ENCODE data around the gene MMAA. TPM values are rescaled to one million over a fixed set of nuclear protein-coding genes. Genes with fewer than 3 reads are reported as not detected.
"Not testable (repeated sequence)": the region's sequence is repeated elsewhere in the genome, so short reads cannot be mapped to it uniquely, and the experiment has no call there.

The MMAA gene
- total and polyA plus RNA-seq, 5 donors from 2014 or later, result 9.7 to 18.7 (median 14.1) TPM

- Mint-ChIP-seq H3K4me1 (no peaks in the 10 kb centered on the region), H3K27me3 (peaks cover 12% of the 10 kb centered on the region), H3K9me3 (peaks cover 0 to 10% (median 2%) of the 10 kb centered on the region in 7 donors), H3K36me3 (no peaks in the 10 kb centered on the region), H3K27ac (no peak within 1 kb of the TSS), H3K4me3 (no peak within 1 kb of the TSS)
- ATAC-seq (ENCODE audit: low read depth in 2 of 2) (no peak), DNase-seq (no peak)
- Histone ChIP-seq H3K4me3 (ENCODE audit: low read depth, low read length) (no peak within 1 kb of the TSS), H3K27me3 (ENCODE audit: control insufficient read depth, insufficient read depth, low read length) (peaks cover 4% of the 10 kb centered on the region), H3K27ac (ENCODE audit: insufficient read depth, low read length, poor library complexity, severe bottlenecking) (no peak within 1 kb of the TSS), H3K9me3 (ENCODE audit: control insufficient read depth in 2 of 2, low read length in 2 of 2) (no peaks in the 10 kb centered on the region), H3K4me1 (ENCODE audit: control insufficient read depth, insufficient read depth, low read length, poor library complexity, severe bottlenecking) (no peaks in the 10 kb centered on the region), H3K36me3 (ENCODE audit: control insufficient read depth, insufficient read depth, low read length) (no peaks in the 10 kb centered on the region)
These were observed 60.8 kb downstream of the MMAA start, which contains the start of gene C4orf51 for GRCh38 chr4:145679991-145680455. TSS of gene C4orf51 (plus strand) at chr4:145680146. CDS start at chr4:145680204, 58 bp downstream.

- Mint-ChIP-seq H3K27ac (no peak overlapping the region), H3K4me3 (no peak overlapping the region), H3K4me1 (no peaks in the 10 kb centered on the region), H3K27me3 (peaks cover 14% of the 10 kb centered on the region), H3K36me3 (no peaks in the 10 kb centered on the region), H3K9me3 (peaks cover 0 to 10% (median 2%) of the 10 kb centered on the region in 7 donors)
- Histone ChIP-seq H3K27ac (ENCODE audit: insufficient read depth, low read length, poor library complexity, severe bottlenecking) (no peak overlapping the region), H3K4me1 (ENCODE audit: control insufficient read depth, insufficient read depth, low read length, poor library complexity, severe bottlenecking) (no peaks in the 10 kb centered on the region), H3K9me3 (ENCODE audit: control insufficient read depth in 2 of 2, low read length in 2 of 2) (no peaks in the 10 kb centered on the region), H3K4me3 (ENCODE audit: low read depth, low read length) (no peak overlapping the region), H3K36me3 (ENCODE audit: control insufficient read depth, insufficient read depth, low read length) (no peaks in the 10 kb centered on the region), H3K27me3 (ENCODE audit: control insufficient read depth, insufficient read depth, low read length) (peaks cover 4% of the 10 kb centered on the region)
- no peak for ATAC-seq (ENCODE audit: low read depth in 2 of 2)
- no peak for DNase-seq
These were observed 61.7 kb downstream of the MMAA start for GRCh38 chr4:145680902-145681301.

GRCh38 chr4:145681518-145681917, 62.3 kb downstream of the MMAA start:
- Mint-ChIP-seq H3K36me3 (no peaks in the 10 kb centered on the region), H3K4me1 (no peaks in the 10 kb centered on the region), H3K27ac (no peak overlapping the region), H3K9me3 (peaks cover 0 to 10% (median 2%) of the 10 kb centered on the region in 7 donors), H3K27me3 (peaks cover 17% of the 10 kb centered on the region), H3K4me3 (no peak overlapping the region)
- Histone ChIP-seq H3K27me3 (ENCODE audit: control insufficient read depth, insufficient read depth, low read length) (peaks cover 4% of the 10 kb centered on the region), H3K36me3 (ENCODE audit: control insufficient read depth, insufficient read depth, low read length) (no peaks in the 10 kb centered on the region), H3K9me3 (ENCODE audit: control insufficient read depth in 2 of 2, low read length in 2 of 2) (no peaks in the 10 kb centered on the region), H3K27ac (ENCODE audit: insufficient read depth, low read length, poor library complexity, severe bottlenecking) (no peak overlapping the region), H3K4me1 (ENCODE audit: control insufficient read depth, insufficient read depth, low read length, poor library complexity, severe bottlenecking) (no peaks in the 10 kb centered on the region), H3K4me3 (ENCODE audit: low read depth, low read length) (no peak overlapping the region)
- DNase-seq (no peak), ATAC-seq (ENCODE audit: low read depth in 2 of 2) (no peak)

- Mint-ChIP-seq H3K9me3 (peaks cover 0 to 10% (median 2%) of the 10 kb centered on the region in 7 donors), H3K4me1 (no peaks in the 10 kb centered on the region), H3K27me3 (peaks cover 17% of the 10 kb centered on the region), H3K4me3 (no peak overlapping the region), H3K36me3 (no peaks in the 10 kb centered on the region), H3K27ac (no peak overlapping the region)
- Histone ChIP-seq H3K9me3 (ENCODE audit: control insufficient read depth in 2 of 2, low read length in 2 of 2) (no peaks in the 10 kb centered on the region), H3K36me3 (ENCODE audit: control insufficient read depth, insufficient read depth, low read length) (no peaks in the 10 kb centered on the region), H3K4me1 (ENCODE audit: control insufficient read depth, insufficient read depth, low read length, poor library complexity, severe bottlenecking) (no peaks in the 10 kb centered on the region), H3K27ac (ENCODE audit: insufficient read depth, low read length, poor library complexity, severe bottlenecking) (no peak overlapping the region), H3K4me3 (ENCODE audit: low read depth, low read length) (no peak overlapping the region), H3K27me3 (ENCODE audit: control insufficient read depth, insufficient read depth, low read length) (peaks cover 4% of the 10 kb centered on the region)
- ATAC-seq (ENCODE audit: low read depth in 2 of 2) (no peak), DNase-seq (no peak)
These were observed 62.8 kb downstream of the MMAA start for GRCh38 chr4:145681956-145682355.

GRCh38 chr4:145686991-145687390, 67.8 kb downstream of the MMAA start:
- Histone ChIP-seq H3K27me3 (ENCODE audit: control insufficient read depth, insufficient read depth, low read length) (no peaks in the 10 kb centered on the region), H3K4me1 (ENCODE audit: control insufficient read depth, insufficient read depth, low read length, poor library complexity, severe bottlenecking) (no peaks in the 10 kb centered on the region)
- H3K9me3 Mint-ChIP-seq, result peaks cover 0 to 7% (median 0%) of the 10 kb centered on the region in 7 donors

GRCh38 chr4:145690610-145691009, 71.4 kb downstream of the MMAA start:
- Histone ChIP-seq H3K27ac (ENCODE audit: insufficient read depth, low read length, poor library complexity, severe bottlenecking) (no peak overlapping the region), H3K36me3 (ENCODE audit: control insufficient read depth, insufficient read depth, low read length) (no peaks in the 10 kb centered on the region), H3K9me3 (ENCODE audit: control insufficient read depth in 2 of 2, low read length in 2 of 2) (no peaks in the 10 kb centered on the region), H3K4me3 (ENCODE audit: low read depth, low read length) (no peak overlapping the region), H3K27me3 (ENCODE audit: control insufficient read depth, insufficient read depth, low read length) (no peaks in the 10 kb centered on the region), H3K4me1 (ENCODE audit: control insufficient read depth, insufficient read depth, low read length, poor library complexity, severe bottlenecking) (no peaks in the 10 kb centered on the region)
- Mint-ChIP-seq H3K4me1 (no peaks in the 10 kb centered on the region), H3K36me3 (no peaks in the 10 kb centered on the region), H3K9me3 (peaks cover 0 to 10% (median 2%) of the 10 kb centered on the region in 7 donors), H3K27ac (no peak overlapping the region), H3K27me3 (peaks cover 9% of the 10 kb centered on the region), H3K4me3 (no peak overlapping the region)
- no peak for DNase-seq
- no peak for ATAC-seq (ENCODE audit: low read depth in 2 of 2)

More at GRCh38 chr4:145686991-145687390, 67.8 kb downstream of the MMAA start:
- Histone ChIP-seq H3K27ac (ENCODE audit: insufficient read depth, low read length, poor library complexity, severe bottlenecking) (no peak overlapping the region), H3K4me3 (ENCODE audit: low read depth, low read length) (no peak overlapping the region), H3K9me3 (ENCODE audit: control insufficient read depth in 2 of 2, low read length in 2 of 2) (no peaks in the 10 kb centered on the region), H3K36me3 (ENCODE audit: control insufficient read depth, insufficient read depth, low read length) (no peaks in the 10 kb centered on the region)
- no peak overlapping the region for H3K4me3 Mint-ChIP-seq
- H3K4me1 Mint-ChIP-seq, result no peaks in the 10 kb centered on the region
- DNase-seq, result no peak
- no peaks in the 10 kb centered on the region for H3K36me3 Mint-ChIP-seq
- peaks cover 16% of the 10 kb centered on the region for H3K27me3 Mint-ChIP-seq
- no peak for ATAC-seq (ENCODE audit: low read depth in 2 of 2)
- no peak overlapping the region for H3K27ac Mint-ChIP-seq

GRCh38 chr4:145691416-145691815, 72.2 kb downstream of the MMAA start:
- not testable (repeated sequence) for H3K27me3 Mint-ChIP-seq; H3K9me3 ChIP-seq (ENCODE audit: control insufficient read depth in 2 of 2, low read length in 2 of 2); H3K36me3 Mint-ChIP-seq; H3K36me3 ChIP-seq (ENCODE audit: control insufficient read depth, insufficient read depth, low read length); H3K4me3 Mint-ChIP-seq; H3K4me3 ChIP-seq (ENCODE audit: low read depth, low read length); H3K4me1 Mint-ChIP-seq; H3K27me3 ChIP-seq (ENCODE audit: control insufficient read depth, insufficient read depth, low read length); DNase-seq; ATAC-seq (ENCODE audit: low read depth in 2 of 2); H3K27ac ChIP-seq (ENCODE audit: insufficient read depth, low read length, poor library complexity, severe bottlenecking); H3K27ac Mint-ChIP-seq; H3K4me1 ChIP-seq (ENCODE audit: control insufficient read depth, insufficient read depth, low read length, poor library complexity, severe bottlenecking)
- H3K9me3 Mint-ChIP-seq, result peaks cover 0 to 12% (median 2%) of the 10 kb centered on the region in 7 donors

GRCh38 chr4:145694929-145695328, 75.7 kb downstream of the MMAA start:
- no peaks in the 10 kb centered on the region for H3K36me3 Mint-ChIP-seq
- peaks cover 0 to 12% (median 2%) of the 10 kb centered on the region in 7 donors for H3K9me3 Mint-ChIP-seq
- Histone ChIP-seq H3K27me3 (ENCODE audit: control insufficient read depth, insufficient read depth, low read length) (no peaks in the 10 kb centered on the region), H3K4me1 (ENCODE audit: control insufficient read depth, insufficient read depth, low read length, poor library complexity, severe bottlenecking) (no peaks in the 10 kb centered on the region), H3K36me3 (ENCODE audit: control insufficient read depth, insufficient read depth, low read length) (no peaks in the 10 kb centered on the region), H3K4me3 (ENCODE audit: low read depth, low read length) (no peak overlapping the region), H3K27ac (ENCODE audit: insufficient read depth, low read length, poor library complexity, severe bottlenecking) (no peak overlapping the region), H3K9me3 (ENCODE audit: control insufficient read depth in 2 of 2, low read length in 2 of 2) (no peaks in the 10 kb centered on the region)
- no peak overlapping the region for H3K4me3 Mint-ChIP-seq
- DNase-seq, result no peak
- no peaks in the 10 kb centered on the region for H3K27me3 Mint-ChIP-seq
- no peak for ATAC-seq (ENCODE audit: low read depth in 2 of 2)
- H3K27ac Mint-ChIP-seq, result no peak overlapping the region
- H3K4me1 Mint-ChIP-seq, result no peaks in the 10 kb centered on the region
